ENCODE data around the gene CDH22.

Gene CDH22

GRCh38 chr20:46152824-46153586, 155.3 kb downstream of the CDH22 start:
- Mint-ChIP-seq H3K4me1 (no peaks in the 10 kb centered on the region), H3K4me3 (no peak overlapping the region), H3K27ac (no peak overlapping the region), H3K27me3 (peaks cover 8% of the 10 kb centered on the region), H3K9me3 (no peaks in the 10 kb centered on the region), H3K36me3 (no peaks in the 10 kb centered on the region)
- DNase-seq (ENCODE audit: low spot score in 2 of 2), result no peak
- ATAC-seq (ENCODE audit: low read depth), result no peak

GRCh38 chr20:46151936-46152335, 156.4 kb downstream of the CDH22 start:
- peaks cover 6% of the 10 kb centered on the region for H3K27me3 Mint-ChIP-seq
- no peaks in the 10 kb centered on the region for H3K9me3 Mint-ChIP-seq
- H3K4me1 Mint-ChIP-seq, result no peaks in the 10 kb centered on the region
- ATAC-seq (ENCODE audit: low read depth) (peak; percentile 27), DNase-seq (ENCODE audit: low spot score in 2 of 2) (no peak)
- H3K4me3 Mint-ChIP-seq, result no peak overlapping the region
- no peak overlapping the region for H3K27ac Mint-ChIP-seq
- no peaks in the 10 kb centered on the region for H3K36me3 Mint-ChIP-seq

- no peak overlapping the region for H3K4me3 Mint-ChIP-seq
- ATAC-seq (ENCODE audit: low read depth) (no peak), DNase-seq (ENCODE audit: low spot score in 2 of 2) (no peak)
- H3K9me3 Mint-ChIP-seq, result no peaks in the 10 kb centered on the region
- H3K4me1 Mint-ChIP-seq, result no peaks in the 10 kb centered on the region
- no peaks in the 10 kb centered on the region for H3K36me3 Mint-ChIP-seq
- peaks cover 6% of the 10 kb centered on the region for H3K27me3 Mint-ChIP-seq
- no peak overlapping the region for H3K27ac Mint-ChIP-seq
These were observed 157.4 kb downstream of the CDH22 start for GRCh38 chr20:46150943-46151342.

GRCh38 chr20:46148313-46149208, 159.7 kb downstream of the CDH22 start:
- no peak overlapping the region for H3K27ac Mint-ChIP-seq
- no peaks in the 10 kb centered on the region for H3K36me3 Mint-ChIP-seq
- ATAC-seq (ENCODE audit: low read depth) (no peak), DNase-seq (ENCODE audit: low spot score in 2 of 2) (no peak)
- no peaks in the 10 kb centered on the region for H3K27me3 Mint-ChIP-seq
- H3K4me3 Mint-ChIP-seq, result no peak overlapping the region
- no peaks in the 10 kb centered on the region for H3K4me1 Mint-ChIP-seq
- no peaks in the 10 kb centered on the region for H3K9me3 Mint-ChIP-seq

- Mint-ChIP-seq H3K9me3 (no peaks in the 10 kb centered on the region), H3K27ac (no peak overlapping the region), H3K36me3 (no peaks in the 10 kb centered on the region), H3K4me3 (no peak overlapping the region), H3K27me3 (peaks cover 14% of the 10 kb centered on the region), H3K4me1 (no peaks in the 10 kb centered on the region)
- no peak for ATAC-seq (ENCODE audit: low read depth)
- DNase-seq (ENCODE audit: low spot score in 2 of 2), result no peak
These were observed 162.6 kb downstream of the CDH22 start for GRCh38 chr20:46145713-46146112.

GRCh38 chr20:46144432-46145025, 163.8 kb downstream of the CDH22 start:
- peaks cover 21% of the 10 kb centered on the region for H3K27me3 Mint-ChIP-seq
- H3K36me3 Mint-ChIP-seq, result no peaks in the 10 kb centered on the region
- H3K4me3 Mint-ChIP-seq, result no peak overlapping the region
- H3K4me1 Mint-ChIP-seq, result peaks cover 7% of the 10 kb centered on the region
- no peak overlapping the region for H3K27ac Mint-ChIP-seq
- DNase-seq (ENCODE audit: low spot score in 2 of 2), result no peak
- no peak for ATAC-seq (ENCODE audit: low read depth)
- H3K9me3 Mint-ChIP-seq, result no peaks in the 10 kb centered on the region

- ATAC-seq (ENCODE audit: low read depth) (no peak), DNase-seq (ENCODE audit: low spot score in 2 of 2) (no peak)
- peaks cover 28% of the 10 kb centered on the region for H3K27me3 Mint-ChIP-seq
- H3K27ac Mint-ChIP-seq, result no peak overlapping the region
- no peaks in the 10 kb centered on the region for H3K9me3 Mint-ChIP-seq
- H3K4me1 Mint-ChIP-seq, result peaks cover 12% of the 10 kb centered on the region
- no peak overlapping the region for H3K4me3 Mint-ChIP-seq
- H3K36me3 Mint-ChIP-seq, result no peaks in the 10 kb centered on the region
These were observed 166.2 kb downstream of the CDH22 start for GRCh38 chr20:46142124-46142523.

GRCh38 chr20:46139908-46140482, 168.3 kb downstream of the CDH22 start:
- peaks cover 21% of the 10 kb centered on the region for H3K4me1 Mint-ChIP-seq
- H3K4me3 Mint-ChIP-seq, result no peak overlapping the region
- H3K27ac Mint-ChIP-seq, result no peak overlapping the region
- peak; percentile 27 for ATAC-seq (ENCODE audit: low read depth)
- DNase-seq (ENCODE audit: low spot score in 2 of 2), result no peak
- H3K9me3 Mint-ChIP-seq, result no peaks in the 10 kb centered on the region
- no peaks in the 10 kb centered on the region for H3K36me3 Mint-ChIP-seq
- peaks cover 35% of the 10 kb centered on the region for H3K27me3 Mint-ChIP-seq

- peaks cover 37% of the 10 kb centered on the region for H3K27me3 Mint-ChIP-seq
- no peak for ATAC-seq (ENCODE audit: low read depth)
These were observed 168.9 kb downstream of the CDH22 start for GRCh38 chr20:46139266-46139889.

GRCh38 chr20:46137816-46138215, 170.5 kb downstream of the CDH22 start:
- no peaks in the 10 kb centered on the region for H3K36me3 Mint-ChIP-seq
- ATAC-seq (ENCODE audit: low read depth), result no peak
- H3K27ac Mint-ChIP-seq, result no peak overlapping the region
- no peak overlapping the region for H3K4me3 Mint-ChIP-seq
- DNase-seq (ENCODE audit: low spot score in 2 of 2), result no peak
- no peaks in the 10 kb centered on the region for H3K9me3 Mint-ChIP-seq
- H3K27me3 Mint-ChIP-seq, result peaks cover 35% of the 10 kb centered on the region
- H3K4me1 Mint-ChIP-seq, result peaks cover 27% of the 10 kb centered on the region

More at GRCh38 chr20:46139266-46139889, 168.9 kb downstream of the CDH22 start:
- Mint-ChIP-seq H3K4me1 (peaks cover 24% of the 10 kb centered on the region), H3K27ac (no peak overlapping the region), H3K4me3 (no peak overlapping the region), H3K36me3 (no peaks in the 10 kb centered on the region), H3K9me3 (no peaks in the 10 kb centered on the region)
- no peak for DNase-seq (ENCODE audit: low spot score in 2 of 2)

- no peak overlapping the region for H3K27ac Mint-ChIP-seq
- no peaks in the 10 kb centered on the region for H3K36me3 Mint-ChIP-seq
- ATAC-seq (ENCODE audit: low read depth) (no peak), DNase-seq (ENCODE audit: low spot score in 2 of 2) (no peak)
- H3K9me3 Mint-ChIP-seq, result no peaks in the 10 kb centered on the region
- peaks cover 25% of the 10 kb centered on the region for H3K27me3 Mint-ChIP-seq
- H3K4me3 Mint-ChIP-seq, result no peak overlapping the region
- H3K4me1 Mint-ChIP-seq, result peaks cover 40% of the 10 kb centered on the region
These were observed 172.3 kb downstream of the CDH22 start for GRCh38 chr20:46135856-46136633.

- Mint-ChIP-seq H3K4me1 (peaks cover 45% of the 10 kb centered on the region), H3K27me3 (peaks cover 18% of the 10 kb centered on the region), H3K9me3 (no peaks in the 10 kb centered on the region), H3K4me3 (no peak overlapping the region), H3K36me3 (no peaks in the 10 kb centered on the region), H3K27ac (no peak overlapping the region)
- DNase-seq (ENCODE audit: low spot score in 2 of 2) (no peak), ATAC-seq (ENCODE audit: low read depth) (no peak)
These were observed 173.6 kb downstream of the CDH22 start for GRCh38 chr20:46134716-46135115.
